Dedifferentiated amniotic fluid mesenchymal stem cell (primary cell): ENCODE results near the gene PCED1B.

Experiments
- DNase-seq: peaks from one replicate; pipeline ENCODE4 v3.0.0-alpha.2; 2016; ENCODE audit errors: extremely low spot score

PCED1B gene

DNA sequence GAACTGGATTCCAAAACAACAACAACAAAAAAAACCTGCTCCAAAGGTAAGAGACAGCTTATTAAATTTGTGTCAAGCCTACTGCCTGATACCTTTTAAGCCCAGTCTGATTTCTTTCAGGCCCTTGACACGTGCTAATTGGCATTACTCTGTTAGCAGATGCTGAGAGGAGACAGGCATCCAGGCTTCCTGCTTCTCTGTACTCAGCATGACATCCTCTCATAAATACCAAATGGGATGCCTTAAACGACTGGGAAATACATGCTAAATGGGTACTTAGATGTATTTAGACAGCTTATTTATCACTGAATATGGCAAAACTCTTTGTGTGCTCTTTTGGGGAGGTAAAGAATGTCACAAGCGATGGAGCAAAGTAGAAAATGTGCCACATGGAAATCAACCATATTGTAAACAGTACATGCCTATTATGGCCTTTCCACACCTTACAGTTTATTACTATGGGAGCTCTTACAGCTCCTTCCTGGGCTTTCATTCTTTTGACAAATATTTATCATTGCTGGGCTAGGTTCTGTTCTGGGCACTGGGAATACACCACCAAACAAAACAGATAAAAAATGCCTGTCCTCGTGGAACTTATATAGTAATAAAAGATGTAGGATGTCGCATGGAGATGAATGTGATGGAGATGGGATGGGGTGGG, 11.5 kb upstream of the PCED1B start:
- DNase-seq, result no peak

DNA sequence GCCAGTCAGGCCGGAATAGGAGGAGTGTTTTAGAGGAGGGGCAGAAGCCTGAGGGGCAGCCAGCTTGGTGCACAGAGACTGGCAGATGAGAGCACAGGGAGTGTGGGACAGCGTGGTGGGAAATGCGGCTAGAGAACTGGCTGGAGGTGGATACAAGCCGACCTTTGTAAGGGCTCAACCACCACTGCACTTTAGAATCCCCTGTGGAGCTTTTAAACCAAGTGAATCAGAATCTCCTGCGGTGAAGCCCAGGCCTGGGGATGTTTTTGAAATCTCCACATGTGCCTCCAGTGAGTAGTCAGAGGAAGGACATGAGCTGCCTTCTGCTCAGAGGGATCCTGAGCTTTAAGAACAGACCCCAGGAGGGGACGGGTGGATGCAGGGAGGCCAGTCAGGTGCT, 10.9 kb upstream of the PCED1B start:
- DNase-seq, result no peak

DNA sequence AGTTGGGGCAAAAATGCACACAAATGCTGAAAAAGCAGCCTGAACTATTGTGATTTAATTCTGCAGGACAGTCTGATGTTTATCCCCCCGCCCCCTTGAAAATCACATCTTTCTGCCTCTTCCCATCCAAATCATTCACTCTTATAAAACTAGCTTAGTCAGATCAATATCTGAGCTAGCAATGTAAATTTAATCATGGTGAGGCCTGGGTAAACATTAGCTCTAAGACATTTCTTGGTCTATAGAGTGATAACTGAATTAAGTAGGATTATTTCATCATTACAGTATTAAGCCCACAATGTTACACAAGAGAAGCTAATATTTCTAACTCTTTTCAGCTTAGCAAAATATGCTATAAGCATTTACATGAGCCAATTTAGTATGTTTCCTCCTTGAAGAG, 9.1 kb upstream of the PCED1B start:
- no peak for DNase-seq

DNA sequence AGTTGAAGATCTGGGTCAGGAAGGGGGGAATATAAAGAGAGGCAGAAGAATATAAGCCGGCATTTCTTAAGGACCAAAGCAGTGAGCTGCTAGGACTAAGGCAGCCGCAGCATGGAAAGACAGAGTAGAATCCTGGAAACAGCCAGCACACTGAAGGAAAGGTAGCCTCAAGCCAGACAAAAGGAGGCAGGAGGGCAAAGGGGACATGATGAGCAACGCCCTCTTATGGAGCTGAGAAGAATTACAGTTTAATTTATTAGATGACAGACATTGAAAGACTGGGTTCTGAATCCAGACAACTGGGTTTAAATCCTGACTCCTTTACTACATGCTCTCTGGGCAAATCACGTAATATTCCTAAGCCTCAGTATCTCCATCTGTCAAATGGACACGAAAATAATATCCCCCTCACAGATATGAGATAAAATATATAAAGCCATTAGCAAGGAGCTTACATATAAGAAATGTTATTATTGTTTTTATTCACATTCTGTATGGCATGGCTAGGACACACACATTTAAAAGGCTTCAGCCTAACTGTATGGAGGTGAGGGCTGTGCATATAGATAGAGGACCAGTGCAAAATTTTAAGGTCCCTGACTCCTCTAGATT, 8.1 kb upstream of the PCED1B start:
- DNase-seq, result no peak

DNA sequence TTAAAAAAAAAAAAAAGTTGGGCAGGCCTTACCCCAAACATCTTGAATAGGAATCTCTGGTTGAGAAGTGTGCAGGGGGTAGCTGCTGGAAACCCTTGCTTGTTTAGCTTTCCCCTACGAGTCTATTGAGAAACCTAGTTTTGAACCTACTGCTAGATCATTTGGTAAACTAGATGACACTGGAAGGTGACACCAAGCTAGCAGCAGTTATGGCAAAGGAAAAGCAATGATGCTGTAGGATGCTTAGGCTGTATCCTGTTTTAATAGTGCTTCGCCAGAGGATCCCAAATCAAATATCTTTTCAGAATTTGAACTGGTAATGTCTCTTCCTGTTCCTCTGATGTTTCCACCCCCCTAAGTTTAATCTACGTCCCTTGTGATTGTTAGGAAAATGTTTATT, 5.5 kb upstream of the PCED1B start:
- DNase-seq, result no peak

DNA sequence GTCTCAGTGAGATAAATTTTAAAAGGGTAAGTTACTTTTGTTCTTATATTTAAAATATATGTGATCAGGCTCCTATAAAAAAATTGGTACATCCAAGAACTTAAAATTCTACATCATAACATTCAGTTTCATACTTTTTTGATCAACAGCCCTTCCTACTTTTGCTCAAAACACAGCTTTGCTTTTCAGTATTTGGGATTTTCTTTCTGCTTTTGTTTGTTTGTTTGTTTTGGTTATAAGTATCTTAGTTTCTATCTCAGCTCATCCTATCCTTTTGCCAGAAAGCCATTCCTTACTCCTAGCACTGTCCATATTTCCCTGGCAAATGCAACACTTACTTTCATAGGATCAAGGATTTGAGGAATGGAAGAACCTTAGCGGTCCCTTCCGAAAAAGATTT, 4.7 kb upstream of the PCED1B start:
- DNase-seq, result no peak

DNA sequence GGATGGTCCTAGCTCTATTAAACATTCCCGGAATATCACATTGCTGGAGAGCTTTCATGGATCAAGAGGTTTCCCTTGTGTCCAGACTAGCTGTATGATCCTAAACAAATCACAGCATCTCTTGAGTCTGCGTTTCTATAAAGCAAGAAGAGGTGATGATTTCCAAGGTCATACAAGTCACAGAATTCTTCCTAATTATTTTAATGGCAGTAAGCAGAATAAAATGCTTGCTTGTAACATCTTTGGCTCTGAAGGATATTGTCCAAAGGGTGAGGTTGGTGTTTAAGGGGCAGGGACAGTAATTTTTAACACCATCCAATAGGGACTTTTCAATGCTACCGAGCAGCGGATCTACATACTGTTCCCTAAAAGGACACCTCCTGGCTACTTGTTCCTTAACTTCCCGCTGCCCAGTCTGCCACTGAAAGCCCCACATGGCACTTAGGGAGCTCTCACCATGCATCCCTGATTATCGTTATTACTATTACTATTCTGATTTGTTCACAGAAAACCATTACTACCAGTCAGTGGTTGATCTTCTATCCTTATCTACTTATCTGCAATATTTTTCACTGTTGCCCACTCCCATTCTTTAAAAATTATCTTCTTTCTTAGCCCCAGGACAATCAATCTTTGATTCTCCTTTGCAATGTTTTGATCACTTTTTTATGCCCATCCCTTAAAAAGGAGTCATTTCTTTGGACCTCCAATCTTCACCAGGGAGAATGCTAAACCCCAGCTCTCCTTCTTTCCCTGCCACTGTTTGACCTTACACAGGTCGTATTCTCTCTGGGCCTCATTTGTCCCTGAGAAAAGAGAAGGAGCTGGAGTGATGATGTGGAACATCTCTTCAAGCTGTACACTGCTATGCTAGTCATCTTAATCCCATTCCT, 4.0 kb upstream of the PCED1B start:
- DNase-seq, result no peak

DNA sequence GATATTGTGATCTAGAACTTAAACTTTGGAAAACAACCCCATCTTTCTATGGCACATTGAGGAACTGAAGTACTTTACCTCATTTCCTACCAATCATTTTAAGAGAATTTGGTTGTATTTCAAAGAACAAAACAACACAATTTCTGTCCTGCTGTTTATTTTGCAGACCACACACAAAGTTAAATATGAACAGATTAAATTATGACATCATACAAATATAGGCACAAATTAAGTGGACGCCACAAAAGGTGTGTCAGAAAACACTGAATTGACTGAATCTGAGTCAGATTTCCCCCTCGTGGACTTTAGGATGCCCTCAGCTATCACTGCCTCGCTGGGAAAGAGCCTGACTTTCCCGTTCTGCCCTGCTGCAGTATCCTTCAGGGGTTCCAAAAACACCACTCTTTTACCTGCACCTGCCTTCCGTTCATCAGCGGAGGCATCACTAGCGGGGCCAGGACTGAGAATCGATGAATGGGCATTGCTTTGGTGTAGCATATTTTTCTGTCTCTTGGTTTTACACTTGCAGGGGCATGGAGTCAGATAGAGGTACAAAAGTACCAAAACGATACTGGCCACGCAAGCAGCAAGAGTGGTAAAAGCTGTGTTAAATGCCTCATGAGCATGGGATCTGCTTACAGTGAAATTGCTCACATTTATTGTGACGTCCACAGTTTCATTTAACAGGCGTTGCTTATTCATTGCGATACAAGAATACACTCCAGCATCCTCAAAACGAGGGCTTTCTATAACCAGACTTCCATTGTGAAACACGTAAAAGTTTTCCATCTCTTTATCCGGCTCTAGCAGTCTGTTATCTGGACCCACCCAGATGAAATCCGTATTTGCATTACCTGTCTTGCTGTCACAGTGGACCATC, 2.0 kb upstream of the PCED1B start:
- DNase-seq, result no peak

DNA sequence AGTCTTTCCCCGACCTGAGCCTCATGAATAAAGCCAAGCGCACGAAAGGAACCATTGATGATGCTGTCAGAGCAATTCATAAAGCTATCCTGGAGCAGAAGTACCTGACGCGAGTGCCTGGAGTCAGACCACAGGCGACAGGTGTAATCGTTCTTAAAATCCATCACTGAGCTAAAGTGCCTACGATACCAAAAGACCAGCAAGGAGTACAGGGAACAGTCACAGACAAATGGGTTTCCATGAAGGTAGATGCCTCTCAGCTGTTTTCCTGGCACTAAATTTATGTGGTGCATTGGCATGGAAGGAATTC, 1.4 kb upstream of the PCED1B start:
- DNase-seq, result no peak

DNA sequence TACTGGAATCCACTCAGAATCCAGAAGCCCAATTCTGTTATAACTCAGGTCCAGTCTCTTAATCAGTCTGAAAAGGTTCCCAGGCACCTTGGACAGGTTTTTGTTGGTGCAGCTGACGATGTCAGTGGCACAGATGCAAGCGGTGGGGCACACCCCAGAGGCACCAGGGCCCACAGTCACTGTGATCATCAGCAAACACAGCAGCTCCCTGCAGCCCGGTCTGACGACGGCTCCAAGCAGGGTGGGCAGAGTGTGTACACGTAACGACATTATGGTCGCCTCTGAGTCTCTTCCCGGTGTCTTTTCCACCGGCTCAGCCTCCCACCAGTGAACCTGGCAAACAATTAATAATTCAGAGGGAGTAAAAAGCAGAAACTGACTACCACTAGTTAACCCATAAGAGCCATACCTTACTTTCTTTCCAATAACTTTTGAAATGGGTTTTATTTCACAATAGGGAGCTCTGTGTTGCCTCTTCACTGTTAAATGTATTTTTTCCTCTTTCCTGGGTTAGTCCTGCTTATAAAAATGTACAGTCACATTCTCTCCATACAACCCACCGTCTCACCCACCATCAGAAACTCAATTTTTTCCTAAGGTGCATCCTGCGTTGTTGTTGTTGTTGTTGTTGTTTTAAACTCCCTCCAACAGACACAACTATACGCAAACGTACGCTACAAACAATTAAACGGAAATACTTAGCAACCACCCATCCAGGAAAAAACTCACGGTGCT, 521 bp upstream of the PCED1B start:
- no peak for DNase-seq

DNA sequence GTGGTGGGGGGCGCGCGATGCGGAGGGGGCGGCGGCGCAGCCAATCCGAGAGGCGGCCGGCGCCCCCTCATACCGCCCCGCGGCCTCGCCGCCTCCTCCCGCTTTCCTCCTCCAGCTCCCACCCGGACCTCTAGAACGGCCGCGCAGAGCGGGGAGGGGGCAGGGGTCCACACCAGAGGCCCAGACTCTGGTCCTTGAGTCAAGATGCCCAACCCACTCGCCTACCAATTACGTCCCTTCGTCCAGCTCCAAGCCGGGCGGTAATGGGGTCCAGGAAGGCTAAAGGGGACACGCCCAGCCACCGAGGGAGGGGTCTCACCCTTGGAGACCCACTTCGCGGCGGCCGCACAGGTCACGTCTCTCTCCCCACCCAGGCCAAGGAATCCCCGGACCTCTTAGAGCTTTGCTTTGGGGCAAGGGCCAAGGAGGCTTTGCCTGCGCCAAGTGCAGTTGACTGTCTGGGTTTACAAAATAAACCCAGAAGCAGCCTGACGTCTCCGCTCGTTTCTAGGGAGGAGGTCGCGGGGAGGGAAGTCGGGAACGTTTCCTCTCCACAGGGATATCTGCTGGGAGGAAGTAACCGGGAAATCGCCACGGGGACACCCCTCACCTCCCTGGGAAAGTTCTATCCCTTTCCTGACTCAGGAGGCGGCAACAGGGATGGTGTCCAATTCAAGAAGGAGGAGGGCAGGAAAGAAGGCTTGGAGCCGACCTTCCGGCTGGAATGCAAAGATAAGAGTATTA, 732 bp downstream of the PCED1B start:
- no peak for DNase-seq

DNA sequence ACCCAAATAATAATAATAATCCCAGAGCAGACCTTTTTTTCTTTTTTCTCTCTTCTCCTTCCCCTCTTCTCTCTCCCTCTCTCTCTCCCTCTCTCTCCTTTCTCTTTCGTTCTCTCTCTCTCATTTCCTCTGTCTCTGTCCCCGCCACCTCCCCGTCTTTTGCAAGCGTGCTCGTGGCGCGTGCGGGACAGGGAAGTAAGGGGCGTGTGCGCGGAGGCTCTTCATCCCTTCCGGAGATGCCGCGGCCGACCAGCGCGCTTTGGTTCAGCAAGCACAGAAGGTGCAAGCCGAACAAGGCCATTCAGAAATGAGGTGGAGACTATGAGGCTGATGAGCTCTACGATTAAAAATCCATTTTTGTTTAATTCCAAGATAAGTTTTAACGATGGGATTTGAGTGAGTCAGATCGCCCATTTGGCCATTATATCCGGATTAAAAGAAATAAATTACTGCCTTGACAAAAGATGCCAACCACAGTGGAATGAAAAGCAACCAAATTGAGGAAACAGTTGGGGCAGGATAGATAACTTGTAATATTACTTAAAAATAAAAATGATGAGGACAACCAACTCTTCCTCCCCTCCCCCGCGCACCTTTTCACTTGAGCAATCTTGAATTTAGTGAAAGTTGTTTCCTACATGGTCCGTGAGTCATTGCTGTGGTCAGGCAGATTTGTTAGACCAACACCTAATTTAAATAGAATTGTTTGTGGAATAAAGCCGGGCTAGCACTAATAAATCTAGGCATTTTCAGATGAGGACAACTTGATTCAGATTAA, 1.5 kb downstream of the PCED1B start:
- DNase-seq, result no peak

DNA sequence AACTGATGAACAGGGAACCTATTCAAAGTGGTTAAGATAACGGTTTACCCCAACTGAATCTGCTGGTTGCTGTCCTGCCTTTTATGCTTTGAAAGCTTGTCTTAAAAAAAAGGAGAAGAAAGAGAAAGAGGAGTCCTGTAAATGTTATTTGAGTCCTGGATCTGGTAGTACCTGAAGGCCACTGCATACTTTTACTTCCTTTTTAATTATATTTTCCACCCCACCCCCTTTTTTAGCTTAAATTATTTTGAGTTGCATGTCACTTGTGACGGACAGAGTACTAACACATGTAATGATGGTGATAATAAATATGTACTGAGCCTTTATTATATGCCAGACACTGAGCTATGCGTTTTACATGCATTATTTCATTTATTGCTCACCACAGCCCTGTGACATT, 2.9 kb downstream of the PCED1B start:
- no peak for DNase-seq

DNA sequence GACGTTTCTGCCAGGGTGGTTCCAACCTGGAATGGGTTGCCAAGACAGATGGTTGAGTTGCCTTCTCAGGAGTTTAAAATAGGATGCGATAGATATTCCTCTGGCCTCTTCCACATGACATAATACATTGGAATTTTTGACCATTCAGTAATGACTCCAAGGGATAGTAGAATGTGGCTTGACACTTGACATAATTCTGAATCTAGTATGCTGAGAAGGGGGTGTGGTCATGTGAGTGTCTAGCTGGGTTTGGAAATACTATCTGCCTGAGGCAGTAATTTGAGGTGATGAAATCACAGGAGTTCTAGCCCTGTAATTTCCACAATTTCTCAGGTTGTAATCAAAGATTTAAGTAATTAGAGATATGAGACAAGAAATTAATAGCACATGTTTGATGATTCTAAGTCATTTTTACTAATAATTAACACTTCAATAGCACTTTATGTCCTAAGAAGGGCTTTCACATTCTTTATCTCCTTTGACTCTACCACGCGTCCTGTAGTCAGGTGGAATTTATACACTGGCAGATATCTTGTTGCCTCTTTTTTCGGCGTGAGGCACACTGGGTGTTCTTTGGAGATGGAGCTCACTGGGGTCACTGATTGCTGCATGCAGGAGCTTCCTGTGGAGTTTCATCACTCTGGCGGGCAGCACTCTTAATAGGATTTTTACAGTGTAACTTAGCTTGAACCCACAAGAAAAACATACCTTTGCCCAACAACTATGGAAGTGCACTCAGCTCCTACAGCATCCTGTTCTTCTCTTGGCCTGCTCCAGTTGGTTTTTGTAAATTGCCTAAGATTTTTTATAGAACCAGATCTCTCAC, 3.6 kb downstream of the PCED1B start:
- DNase-seq, result peak; percentile 77

DNA sequence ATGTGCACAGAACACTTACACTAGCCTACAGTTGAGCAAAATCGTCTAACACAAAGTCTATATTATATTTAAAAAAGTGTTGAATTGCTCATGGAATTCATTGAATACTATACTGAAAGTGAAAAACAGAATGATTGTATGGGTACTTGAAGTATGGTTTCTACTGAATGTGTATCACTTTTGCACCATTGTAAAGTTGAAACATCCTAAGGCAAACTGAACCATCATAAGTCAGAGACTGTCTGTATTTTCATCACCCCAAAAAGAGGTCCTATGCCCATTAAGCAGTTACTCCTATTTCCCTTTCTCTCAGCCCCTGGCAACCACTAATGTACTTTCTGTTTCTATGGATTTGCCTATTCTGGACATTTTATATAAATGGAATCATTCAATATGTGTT, 4.8 kb downstream of the PCED1B start:
- DNase-seq, result no peak

DNA sequence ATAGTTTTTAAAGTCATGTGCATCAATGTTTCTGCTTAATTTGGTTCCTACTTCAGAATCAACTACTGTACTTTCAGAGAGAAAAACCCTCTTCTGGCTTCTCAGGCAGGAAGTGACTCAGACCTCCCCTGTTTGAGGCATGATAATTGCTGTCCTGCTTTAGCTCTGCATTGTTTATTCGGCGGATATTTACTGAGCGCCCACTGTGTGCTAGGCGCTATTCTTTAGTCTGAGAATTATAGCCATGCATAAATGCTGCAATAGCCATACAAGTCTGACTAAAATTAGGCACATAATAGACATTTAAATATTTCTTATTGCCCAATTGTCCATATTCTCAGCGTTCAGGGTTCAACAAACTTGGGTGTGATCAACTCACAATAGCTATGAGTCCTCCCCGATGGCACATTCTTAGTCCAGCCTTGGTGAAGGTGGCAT, 6.4 kb downstream of the PCED1B start:
- DNase-seq, result peak; percentile 69

DNA sequence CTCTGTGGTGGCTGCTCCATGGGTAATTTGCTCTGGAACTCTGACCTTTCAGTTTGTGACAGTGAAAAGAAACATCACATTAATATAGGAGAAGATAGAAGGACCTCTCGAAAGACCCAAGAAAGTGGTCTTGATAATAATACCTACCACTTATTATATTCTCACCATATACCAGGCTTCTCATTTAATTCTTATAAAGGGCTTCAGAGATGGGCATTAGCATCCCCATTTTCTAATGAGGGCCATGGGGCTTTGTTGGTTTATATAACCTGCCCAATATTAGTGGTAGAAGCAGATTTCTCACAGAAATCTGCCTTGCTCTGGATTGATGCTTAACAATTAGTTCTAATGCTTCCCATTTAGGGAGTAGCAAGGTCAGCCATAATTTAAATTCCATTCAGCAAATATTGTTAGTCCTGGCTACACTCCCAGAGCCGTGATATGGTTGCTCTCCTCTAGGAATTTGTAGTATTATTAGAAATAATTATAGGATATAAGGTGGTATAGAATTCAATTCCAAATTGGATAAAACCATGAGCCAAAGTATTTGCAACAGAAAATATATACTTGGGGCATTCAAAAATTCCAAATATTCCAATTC, 7.8 kb downstream of the PCED1B start:
- no peak for DNase-seq
